HCT116 (cell line): Measurements from ENCODE around the gene PSEN2. TPM values are rescaled to one million over a fixed set of nuclear protein-coding genes. Genes with fewer than 3 reads are reported as not detected.
A peak's percentile ranks its signal among the peaks of the same experiment; 100 is the strongest.

ENCODE experiments used
- ATAC-seq: fragments of 200-7000 bp; cut with Tn5 transposase; 2 replicates; pipeline ENCODE4 v1.9.1; 2020; ENCODE audit warnings: mild to moderate bottlenecking, moderate library complexity
- Bru-seq: library from RNA; stranded (reverse); fragments of 400-500 nt; gene quantifications from one replicate; lab custom pipeline; 2021; lab: Mats Ljungman, UMichigan
- BruChase-seq, 2 experiments: library from RNA; stranded (reverse); fragments of 400-500 nt; gene quantifications; one replicate each; lab custom pipeline; 2021; lab: Mats Ljungman, UMichigan
- BruUV-seq: library from RNA; stranded (reverse); fragments of 400-500 nt; replicated peaks from 2 replicates; lab custom pipeline; 2021; lab: Mats Ljungman, UMichigan
- CTCF ChIA-PET: fragments of 300-600 bp; sonication (Branson Sonifier 250); formaldehyde crosslinking; loops from one replicate; lab custom pipeline; 2021; ENCODE audit warnings: antibody characterized with exemption; lab: Charles Lee
- POLR2A ChIA-PET: fragments of 300-600, 350-600 bp; sonication (Branson Sonifier 250); formaldehyde crosslinking; loops from one replicate; lab custom pipeline; 2021; ENCODE audit warnings: antibody characterized with exemption; lab: Charles Lee
- RAD21 ChIA-PET, 2 experiments: fragments of 300-600 bp; sonication (Branson Sonifier 250); formaldehyde crosslinking; loops; one replicate each; lab custom pipeline; 2023; ENCODE audit warnings: low total read pairs in 2 of 2; ENCODE audit not compliant: uncharacterized antibody in 2 of 2, unreplicated experiment in 2 of 2, low non-redundant PET in 1 of 2; lab: Charles Lee
- DNase-seq: peaks from one replicate; pipeline ENCODE4 v3.0.0-alpha.2; 2010; ENCODE audit warnings: low read depth, low spot score
- H2AFZ ChIP-seq: fragments of 200-600 bp; shearing (Covaris generic), sonication (generic); 2 replicates; pipeline ENCODE4 v1.6.1; 2017; ENCODE audit warnings: low read depth, mixed run types, mixed read lengths, antibody characterized with exemption, low read length; ENCODE audit not compliant: poor library complexity, severe bottlenecking
- H3K27ac ChIP-seq: 2 replicates; pipeline ENCODE4 v1.5.1; 2012; ENCODE audit warnings: low read depth, low read length
- H3K27me3 ChIP-seq: fragments of 200-600 bp; sonication (generic); 2 replicates; pipeline ENCODE4 v1.6.1; 2016; ENCODE audit warnings: mixed run types, low read length, mixed read lengths; ENCODE audit not compliant: insufficient read depth
- H3K36me3 ChIP-seq, 2 experiments: fragments of 200-500 bp in 1 of 2; fragments of 200-600 bp in 1 of 2; sonication (Bioruptor generic) in 1 of 2; sonication (generic) in 1 of 2; 2 replicates each; pipeline versions ENCODE4 v1.5.1 to v1.6.1; 2014 to 2016; ENCODE audit warnings: low read length in 2 of 2, inconsistent platforms in 1 of 2, mixed read lengths in 1 of 2, mixed run types in 1 of 2; ENCODE audit not compliant: insufficient read depth in 2 of 2, control insufficient read depth in 1 of 2
- H3K4me1 ChIP-seq, 2 experiments: fragments of 200-600 bp in 1 of 2; sonication (generic) in 1 of 2; 2 replicates each; pipeline versions ENCODE4 v1.5.1 to v1.6.1; 2012 to 2017; ENCODE audit warnings: low read length in 2 of 2, inconsistent platforms in 1 of 2, mild to moderate bottlenecking in 1 of 2, mixed read lengths in 1 of 2, mixed run types in 1 of 2, moderate library complexity in 1 of 2; ENCODE audit not compliant: insufficient read depth in 2 of 2, control insufficient read depth in 1 of 2
- H3K4me2 ChIP-seq: fragments of 200-600 bp; sonication (generic); 2 replicates; pipeline ENCODE4 v1.6.1; 2017; ENCODE audit warnings: mixed run types, low read length, mixed read lengths
- H3K4me3 ChIP-seq, 2 experiments: fragments of 200-600 bp in 1 of 2; sonication (generic) in 1 of 2; replicated peaks in 1 of 2; 2 replicates each; pipeline ENCODE4 v1.5.1; 2011 to 2016; ENCODE audit warnings: low read length in 2 of 2, control low read depth in 1 of 2, low read depth in 1 of 2, mild to moderate bottlenecking in 1 of 2, mixed read lengths in 1 of 2, mixed run types in 1 of 2
- H3K79me2 ChIP-seq: fragments of 200-600 bp; sonication (generic); 2 replicates; pipeline ENCODE4 v1.6.1; 2017; ENCODE audit warnings: mild to moderate bottlenecking, mixed run types, low read length, moderate library complexity, mixed read lengths; ENCODE audit not compliant: insufficient read depth
- H3K9ac ChIP-seq: fragments of 200-600 bp; sonication (generic); 2 replicates; pipeline ENCODE4 v1.6.1; 2016; ENCODE audit warnings: low read length, mixed read lengths
- H3K9me2 ChIP-seq: fragments of 200-600 bp; sonication (generic), shearing (Covaris generic); 2 replicates; pipeline ENCODE4 v1.6.1; 2017; ENCODE audit warnings: mixed run types, mild to moderate bottlenecking, moderate library complexity; ENCODE audit not compliant: insufficient read depth
- H3K9me3 ChIP-seq, 2 experiments: fragments of 200-500 bp in 1 of 2; fragments of 200-600 bp in 1 of 2; sonication (Bioruptor generic) in 1 of 2; sonication (generic) in 1 of 2; 2 replicates each; pipeline ENCODE4 v1.6.1; 2014 to 2017; ENCODE audit warnings: low read length in 2 of 2, mixed read lengths in 2 of 2, inconsistent platforms in 1 of 2, low read depth in 1 of 2, mild to moderate bottlenecking in 1 of 2, mixed run types in 1 of 2, moderate library complexity in 1 of 2; ENCODE audit not compliant: control insufficient read depth in 1 of 2, insufficient read depth in 1 of 2
- H4K20me1 ChIP-seq: fragments of 200-600 bp; sonication (generic), shearing (Covaris generic); 2 replicates; pipeline ENCODE4 v1.6.1; 2017; ENCODE audit warnings: mixed run types, mild to moderate bottlenecking, moderate library complexity; ENCODE audit not compliant: insufficient read depth
- CBX3 ChIP-seq: IDR thresholded peaks from 2 replicates; pipeline ENCODE4 v1.6.1; 2012; ENCODE audit warnings: low read depth
- CEBPB ChIP-seq: IDR thresholded peaks from 2 replicates; pipeline ENCODE4 v1.6.1; 2012; ENCODE audit warnings: low read depth
- EGR1 ChIP-seq: IDR thresholded peaks from 2 replicates; pipeline ENCODE4 v1.6.1; 2012; ENCODE audit warnings: low read depth
- FOSL1 ChIP-seq: IDR thresholded peaks from 2 replicates; pipeline ENCODE4 v1.6.1; 2012; ENCODE audit warnings: low read depth
- POLR2A ChIP-seq: IDR thresholded peaks from 2 replicates; pipeline ENCODE4 v1.7.0; 2011; ENCODE audit warnings: borderline replicate concordance; ENCODE audit not compliant: insufficient read depth, insufficient read length; ENCODE audit errors: extremely low read depth
- RAD21 ChIP-seq: IDR thresholded peaks from 2 replicates; pipeline ENCODE4 v1.6.1; 2012; ENCODE audit warnings: low read depth, mild to moderate bottlenecking
- SIN3A ChIP-seq: IDR thresholded peaks from 2 replicates; pipeline ENCODE4 v1.6.1; 2012; ENCODE audit warnings: low read depth
- SP1 ChIP-seq: IDR thresholded peaks from 2 replicates; pipeline ENCODE4 v1.6.1; 2012; ENCODE audit warnings: low read depth
- TCF7L2 ChIP-seq: IDR thresholded peaks from 2 replicates; pipeline ENCODE4 v1.7.0; 2011; ENCODE audit warnings: borderline replicate concordance, inconsistent platforms; ENCODE audit not compliant: insufficient read depth, insufficient read length; ENCODE audit errors: extremely low read depth
- YY1 ChIP-seq: IDR thresholded peaks from 2 replicates; pipeline ENCODE4 v1.6.1; 2011; ENCODE audit warnings: low read length, low read depth, moderate library complexity, mild to moderate bottlenecking; ENCODE audit not compliant: insufficient replicate concordance; ENCODE audit errors: extremely low read depth
- ZFX ChIP-seq: fragments of 450-650 bp; IDR thresholded peaks from 2 replicates; pipeline ENCODE4 v1.6.1; 2017
- intact Hi-C: fragments of 100-400 bp; cut with micrococcal nuclease; formaldehyde crosslinking; loops from 2 replicates; pipeline ENCODE4 v1.10.0; 2022
- long read RNA-seq: library from polyadenylated mRNA; unstranded; transcript quantifications from one replicate; pipeline ENCODE4 v2.0.0, GENCODE V29; 2021; ENCODE audit not compliant: unreplicated experiment
- polyA plus RNA-seq: library from polyadenylated mRNA; unstranded; fragments of >200 nt; gene quantifications from 2 replicates; pipeline ENCODE4 v1.2.1, GENCODE V29; 2012; ENCODE audit warnings: missing spikeins
- total RNA-seq: library from RNA; stranded (reverse); gene quantifications from one replicate; pipeline ENCODE4 v1.2.1, GENCODE V29; 2021; ENCODE audit not compliant: unreplicated experiment
- TF ChIP-seq, protein P1 (sequence below): IDR thresholded peaks from 2 replicates; pipeline ENCODE4 v1.6.1; 2012
- TF ChIP-seq, protein P2 (sequence below), 3 experiments: fragments of 200-600 bp in 1 of 3; sonication (generic) in 1 of 3; IDR thresholded peaks in 2 of 3; conservative IDR thresholded peaks in 1 of 3; 2 replicates each; pipeline ENCODE4 v1.5.1; 2012 to 2017; ENCODE audit warnings: low read depth in 2 of 3, low read length in 2 of 3, antibody characterized with exemption in 1 of 3, borderline replicate concordance in 1 of 3, control low read depth in 1 of 3, mild to moderate bottlenecking in 1 of 3, mixed read lengths in 1 of 3, mixed run types in 1 of 3, moderate library complexity in 1 of 3; ENCODE audit not compliant: insufficient read depth in 1 of 3
- TF ChIP-seq, protein P3 (sequence below): IDR thresholded peaks from 2 replicates; pipeline ENCODE4 v1.6.1; 2012
- TF ChIP-seq, protein P4 (sequence below): IDR thresholded peaks from 2 replicates; pipeline ENCODE4 v1.6.1; 2012; ENCODE audit warnings: low read depth
- TF ChIP-seq, protein P5 (sequence below): IDR thresholded peaks from 2 replicates; pipeline ENCODE4 v1.6.1; 2011; ENCODE audit warnings: mild to moderate bottlenecking, low read length, moderate library complexity; ENCODE audit not compliant: insufficient replicate concordance; ENCODE audit errors: extremely low read depth

The PSEN2 gene
- 28.5 TPM for total RNA-seq
- 12.8 and 14.0 TPM in 2 replicates for polyA plus RNA-seq
- percentile 68 among the genes with signal in this experiment for Bru-seq, nascent RNA
- BruChase-seq, experiment 1, labeled RNA remaining after a 6-hour chase, result percentile 70 among the genes with signal in this experiment
- percentile 66 among the genes with signal in this experiment for BruChase-seq, experiment 2, labeled RNA remaining after a 2-hour chase
- long read RNA-seq, transcript PSEN2-202 (13 exons, 2,306 nt), result major isoform, 13 of 62 reads
- long read RNA-seq, partial matches to known transcripts, result 29 of 62 reads
- long read RNA-seq, other reads (novel, unspliced or antisense), result 15 of 62 reads

DNA sequence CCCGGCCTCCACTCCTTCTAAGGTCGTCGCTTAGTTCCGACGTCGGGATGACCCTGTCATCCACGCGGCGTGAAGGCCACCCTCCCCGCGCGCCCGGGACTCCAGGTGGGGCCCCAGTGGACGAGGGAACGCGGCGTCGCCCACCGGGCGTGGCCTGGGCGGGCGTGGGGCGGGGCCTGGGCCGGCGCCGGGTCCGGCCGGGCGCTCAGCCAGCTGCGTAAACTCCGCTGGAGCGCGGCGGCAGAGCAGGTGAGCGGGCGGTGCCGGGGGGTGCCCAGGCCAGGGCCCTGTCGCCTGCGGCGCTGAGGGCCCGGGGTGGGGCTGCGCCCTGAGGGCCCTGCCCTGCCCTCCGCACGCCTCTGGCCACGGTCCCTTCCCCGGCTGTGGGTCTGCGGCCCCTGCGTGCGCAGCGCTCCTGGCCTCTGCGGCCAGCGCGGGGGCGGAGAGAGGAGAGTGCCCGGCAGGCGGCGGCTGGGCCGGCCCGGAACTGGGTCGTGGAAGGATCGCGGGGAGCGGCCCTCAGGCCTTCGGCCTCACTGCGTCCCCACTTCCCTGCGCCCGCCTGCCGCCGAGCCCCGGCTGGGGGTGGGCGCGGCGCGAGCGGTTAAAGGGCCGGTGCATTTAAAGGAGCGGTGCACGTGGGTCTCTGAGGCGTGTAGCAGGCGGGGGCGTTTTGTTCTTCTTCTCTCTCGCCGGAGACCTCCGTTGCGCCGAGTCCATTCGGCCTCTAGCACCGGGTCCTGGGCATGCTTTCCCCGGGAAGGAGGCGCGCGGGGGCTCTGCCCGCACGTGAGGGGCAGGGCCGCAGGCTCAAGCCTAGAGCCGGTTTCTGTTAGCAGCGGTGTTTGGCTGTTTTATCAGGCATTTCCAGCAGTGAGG is at the start of gene PSEN2:
PSEN2 (plus strand) TSS at position 216 of the 879 bp plus-strand sequence. CDS start 11,292 bp downstream, outside the sequence.
- CTCF ChIA-PET, result no interaction called here
- Histone ChIP-seq H3K9me2 (no peaks in the 10 kb centered on the region), H4K20me1 (no peaks in the 10 kb centered on the region), H3K27me3 (no peaks in the 10 kb centered on the region), H3K79me2 (peaks cover 25% of the 10 kb centered on the region), H3K36me3 (no peaks in the 10 kb centered on the region), H3K4me3 (peak within 1 kb of the TSS; percentile 73 to 87), H3K27ac (peak within 1 kb of the TSS; percentile 69), H3K9ac (peak within 1 kb of the TSS; percentile 72), H3K4me1 (peaks cover 26 to 56% of the 10 kb centered on the region in 2 experiments), H3K4me2 (peak within 1 kb of the TSS; percentile 95), H2AFZ (peak within 1 kb of the TSS; percentile 75), H3K9me3 (no peaks in the 10 kb centered on the region)
- BruUV-seq, result no TSS peak
- POLR2A ChIA-PET, result interaction anchor here (0.6 kb wide), 1 partner anchor 85 kb away, joined by 3 read pairs; no protein-coding TSS in a partner anchor
- intact Hi-C loops, result no loop called here
- peak; percentile 26 for DNase-seq
- ATAC-seq, result peak; percentile 92
- RAD21 ChIA-PET, result no interaction called here
- no peak for TF ChIP-seq SP1
- TF ChIP-seq, protein P1, sequence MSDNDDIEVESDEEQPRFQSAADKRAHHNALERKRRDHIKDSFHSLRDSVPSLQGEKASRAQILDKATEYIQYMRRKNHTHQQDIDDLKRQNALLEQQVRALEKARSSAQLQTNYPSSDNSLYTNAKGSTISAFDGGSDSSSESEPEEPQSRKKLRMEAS, result peak; percentile 80
- peak; percentile 50 for TF ChIP-seq YY1
- TF ChIP-seq, protein P2, sequence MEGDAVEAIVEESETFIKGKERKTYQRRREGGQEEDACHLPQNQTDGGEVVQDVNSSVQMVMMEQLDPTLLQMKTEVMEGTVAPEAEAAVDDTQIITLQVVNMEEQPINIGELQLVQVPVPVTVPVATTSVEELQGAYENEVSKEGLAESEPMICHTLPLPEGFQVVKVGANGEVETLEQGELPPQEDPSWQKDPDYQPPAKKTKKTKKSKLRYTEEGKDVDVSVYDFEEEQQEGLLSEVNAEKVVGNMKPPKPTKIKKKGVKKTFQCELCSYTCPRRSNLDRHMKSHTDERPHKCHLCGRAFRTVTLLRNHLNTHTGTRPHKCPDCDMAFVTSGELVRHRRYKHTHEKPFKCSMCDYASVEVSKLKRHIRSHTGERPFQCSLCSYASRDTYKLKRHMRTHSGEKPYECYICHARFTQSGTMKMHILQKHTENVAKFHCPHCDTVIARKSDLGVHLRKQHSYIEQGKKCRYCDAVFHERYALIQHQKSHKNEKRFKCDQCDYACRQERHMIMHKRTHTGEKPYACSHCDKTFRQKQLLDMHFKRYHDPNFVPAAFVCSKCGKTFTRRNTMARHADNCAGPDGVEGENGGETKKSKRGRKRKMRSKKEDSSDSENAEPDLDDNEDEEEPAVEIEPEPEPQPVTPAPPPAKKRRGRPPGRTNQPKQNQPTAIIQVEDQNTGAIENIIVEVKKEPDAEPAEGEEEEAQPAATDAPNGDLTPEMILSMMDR (IDR thresholded peaks at IDR 0.05 in 2 of 3, conservative IDR thresholded peaks at IDR 0.05 in 1 of 3; ENCODE audit: borderline replicate concordance in 1 of 3, insufficient read depth in 1 of 3, low read depth in 2 of 3, low read length in 2 of 3), result peak in 1 of 3 experiments; percentile 21; a peak in 1 of 6 replicates
- TF ChIP-seq, protein P3, sequence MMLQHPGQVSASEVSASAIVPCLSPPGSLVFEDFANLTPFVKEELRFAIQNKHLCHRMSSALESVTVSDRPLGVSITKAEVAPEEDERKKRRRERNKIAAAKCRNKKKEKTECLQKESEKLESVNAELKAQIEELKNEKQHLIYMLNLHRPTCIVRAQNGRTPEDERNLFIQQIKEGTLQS, result no peak
- no peak for TF ChIP-seq CBX3
- peak; percentile 95 for TF ChIP-seq EGR1
- no peak for TF ChIP-seq FOSL1
- no peak for TF ChIP-seq TCF7L2
- TF ChIP-seq SIN3A, result 0 out of 2 replicates have a peak, but pooled peaks have one; percentile 24
- TF ChIP-seq ZFX, result peak; percentile 94
- TF ChIP-seq, protein P4, sequence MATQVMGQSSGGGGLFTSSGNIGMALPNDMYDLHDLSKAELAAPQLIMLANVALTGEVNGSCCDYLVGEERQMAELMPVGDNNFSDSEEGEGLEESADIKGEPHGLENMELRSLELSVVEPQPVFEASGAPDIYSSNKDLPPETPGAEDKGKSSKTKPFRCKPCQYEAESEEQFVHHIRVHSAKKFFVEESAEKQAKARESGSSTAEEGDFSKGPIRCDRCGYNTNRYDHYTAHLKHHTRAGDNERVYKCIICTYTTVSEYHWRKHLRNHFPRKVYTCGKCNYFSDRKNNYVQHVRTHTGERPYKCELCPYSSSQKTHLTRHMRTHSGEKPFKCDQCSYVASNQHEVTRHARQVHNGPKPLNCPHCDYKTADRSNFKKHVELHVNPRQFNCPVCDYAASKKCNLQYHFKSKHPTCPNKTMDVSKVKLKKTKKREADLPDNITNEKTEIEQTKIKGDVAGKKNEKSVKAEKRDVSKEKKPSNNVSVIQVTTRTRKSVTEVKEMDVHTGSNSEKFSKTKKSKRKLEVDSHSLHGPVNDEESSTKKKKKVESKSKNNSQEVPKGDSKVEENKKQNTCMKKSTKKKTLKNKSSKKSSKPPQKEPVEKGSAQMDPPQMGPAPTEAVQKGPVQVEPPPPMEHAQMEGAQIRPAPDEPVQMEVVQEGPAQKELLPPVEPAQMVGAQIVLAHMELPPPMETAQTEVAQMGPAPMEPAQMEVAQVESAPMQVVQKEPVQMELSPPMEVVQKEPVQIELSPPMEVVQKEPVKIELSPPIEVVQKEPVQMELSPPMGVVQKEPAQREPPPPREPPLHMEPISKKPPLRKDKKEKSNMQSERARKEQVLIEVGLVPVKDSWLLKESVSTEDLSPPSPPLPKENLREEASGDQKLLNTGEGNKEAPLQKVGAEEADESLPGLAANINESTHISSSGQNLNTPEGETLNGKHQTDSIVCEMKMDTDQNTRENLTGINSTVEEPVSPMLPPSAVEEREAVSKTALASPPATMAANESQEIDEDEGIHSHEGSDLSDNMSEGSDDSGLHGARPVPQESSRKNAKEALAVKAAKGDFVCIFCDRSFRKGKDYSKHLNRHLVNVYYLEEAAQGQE, result no peak
- no peak for TF ChIP-seq CEBPB
- TF ChIP-seq, protein P5, sequence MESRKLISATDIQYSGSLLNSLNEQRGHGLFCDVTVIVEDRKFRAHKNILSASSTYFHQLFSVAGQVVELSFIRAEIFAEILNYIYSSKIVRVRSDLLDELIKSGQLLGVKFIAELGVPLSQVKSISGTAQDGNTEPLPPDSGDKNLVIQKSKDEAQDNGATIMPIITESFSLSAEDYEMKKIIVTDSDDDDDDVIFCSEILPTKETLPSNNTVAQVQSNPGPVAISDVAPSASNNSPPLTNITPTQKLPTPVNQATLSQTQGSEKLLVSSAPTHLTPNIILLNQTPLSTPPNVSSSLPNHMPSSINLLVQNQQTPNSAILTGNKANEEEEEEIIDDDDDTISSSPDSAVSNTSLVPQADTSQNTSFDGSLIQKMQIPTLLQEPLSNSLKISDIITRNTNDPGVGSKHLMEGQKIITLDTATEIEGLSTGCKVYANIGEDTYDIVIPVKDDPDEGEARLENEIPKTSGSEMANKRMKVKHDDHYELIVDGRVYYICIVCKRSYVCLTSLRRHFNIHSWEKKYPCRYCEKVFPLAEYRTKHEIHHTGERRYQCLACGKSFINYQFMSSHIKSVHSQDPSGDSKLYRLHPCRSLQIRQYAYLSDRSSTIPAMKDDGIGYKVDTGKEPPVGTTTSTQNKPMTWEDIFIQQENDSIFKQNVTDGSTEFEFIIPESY, result no peak
- no peak for TF ChIP-seq POLR2A
- TF ChIP-seq RAD21, result no peak
